Sigmoid colon (tissue), 7 donors: Measurements from ENCODE around the gene MMP28. TPM values are rescaled to one million over a fixed set of nuclear protein-coding genes. Genes with fewer than 3 reads are reported as not detected.

Source experiments
- DNase-seq: peaks from one replicate; pipeline ENCODE4 v3.0.0-alpha.2; 2019
- H3K27ac ChIP-seq, 4 donors: fragments of 200-600 bp; sonication (generic); one replicate each; pipeline ENCODE4 v1.5.1; 2016 to 2019; ENCODE audit warnings: mild to moderate bottlenecking in 1 of 4
- H3K27me3 ChIP-seq, 3 donors: fragments of 200-600 bp; sonication (generic); one replicate each; pipeline ENCODE4 v1.5.1; 2019; ENCODE audit warnings: mild to moderate bottlenecking in 1 of 3
- H3K36me3 ChIP-seq, 4 donors: fragments of 200-600 bp; sonication (generic); one replicate each; pipeline ENCODE4 v1.5.1; 2016 to 2019
- H3K4me1 ChIP-seq, 4 donors: fragments of 200-600 bp; sonication (generic); one replicate each; pipeline ENCODE4 v1.5.1; 2017 to 2019
- H3K4me3 ChIP-seq, 4 donors: fragments of 200-600 bp; sonication (generic); one replicate each; pipeline ENCODE4 v1.5.1; 2017 to 2019; ENCODE audit warnings: mild to moderate bottlenecking in 2 of 4, moderate library complexity in 1 of 4
- H3K9me3 ChIP-seq, 4 donors: fragments of 200-600 bp in 3 of 4; sonication (generic) in 3 of 4; one replicate each; pipeline versions ENCODE4 v1.5.1 to v1.6.1; 2013 to 2019
- EP300 ChIP-seq, 4 donors: sonication (generic); formaldehyde crosslinking; IDR thresholded peaks; one replicate each; pipeline ENCODE4 v1.6.1; 2017; ENCODE audit warnings: antibody characterized with exemption in 4 of 4
- POLR2A ChIP-seq, 2 donors: fragments of 450-650 bp; IDR thresholded peaks; one replicate each; pipeline ENCODE4 v1.6.1; 2016; ENCODE audit warnings: antibody characterized with exemption in 2 of 2, mild to moderate bottlenecking in 2 of 2, moderate library complexity in 2 of 2
- POLR2AphosphoS5 ChIP-seq, 4 donors: sonication (generic); formaldehyde crosslinking; IDR thresholded peaks; one replicate each; pipeline ENCODE4 v1.6.1; 2017; ENCODE audit warnings: antibody characterized with exemption in 4 of 4
- WGBS, 2 donors: extraction: QIAGEN DNeasy Blood & Tissue Kit; methylation state at CpG; one replicate each; pipeline ENCODE4 v1.1.7; 2013; 5-methylcytosine and 5-hydroxymethylcytosine counted together
- intact Hi-C: fragments of 100-400 bp; cut with DNase I; formaldehyde crosslinking; loops from one replicate; pipeline ENCODE4 v1.15.1; 2023
- polyA plus RNA-seq, 3 donors: library from polyadenylated mRNA; stranded (reverse); fragments of 200-250 nt; gene quantifications; one replicate each; pipeline ENCODE4 v1.2.3, GENCODE V29; 2013
- total RNA-seq, 4 donors: library from RNA; depleted of rRNA; stranded (reverse); fragments of >200 nt; gene quantifications; one replicate each; pipeline ENCODE4 v1.1.0, GENCODE V29; 2016
- TF ChIP-seq, protein P1 (sequence below), 4 experiments: fragments of 450-650 bp in 3 of 4; fragments of 200-600 bp in 1 of 4; IDR thresholded peaks; one replicate each; pipeline ENCODE4 v1.5.1; 2016 to 2019; ENCODE audit warnings: antibody characterized with exemption in 4 of 4, mild to moderate bottlenecking in 3 of 4, moderate library complexity in 2 of 4
- donor health status: healthy with polysubstance abuse.
- donor health status: Bipolar disorder and iron deficiency.
- donor health status: healthy.

The MMP28 gene
- total and polyA plus RNA-seq, 7 donors, result 15.8 to 60.8 (median 30.3) TPM

DNA sequence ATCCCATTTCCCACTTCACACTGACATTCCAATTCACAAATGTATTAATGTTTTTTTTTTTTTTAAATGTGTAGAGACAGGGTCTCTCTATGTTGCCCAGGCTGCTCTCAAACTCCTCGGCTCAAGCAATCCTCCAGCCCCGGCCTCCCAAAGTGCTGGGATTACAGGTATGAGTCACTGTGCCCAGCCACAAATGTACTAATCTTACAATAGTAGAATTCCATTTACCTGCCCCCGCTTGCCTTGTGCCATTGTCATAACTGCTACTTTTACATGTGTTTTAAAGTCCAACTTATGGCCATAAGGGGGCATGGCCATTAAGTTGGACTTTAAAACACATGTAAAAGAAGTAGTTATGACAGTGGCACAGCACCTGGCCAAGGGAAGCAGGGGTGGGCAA is 4.6 kb downstream of the MMP28 start:
- WGBS, 2 donors, result 67 to 92% methylated on average over 3 of the region's 3 CpGs
- peaks cover 0 to 82% (median 70%) of the 10 kb centered on the region in 4 donors for H3K4me1 ChIP-seq
- no peaks in the 10 kb centered on the region for H3K9me3 ChIP-seq
- intact Hi-C loops, result no loop called here
- H3K27me3 ChIP-seq, result no peaks in the 10 kb centered on the region
- peak; percentile 20 for DNase-seq
- no peaks in the 10 kb centered on the region for H3K36me3 ChIP-seq
- H3K4me3 ChIP-seq, result no peak overlapping the region
- TF ChIP-seq, protein P1, sequence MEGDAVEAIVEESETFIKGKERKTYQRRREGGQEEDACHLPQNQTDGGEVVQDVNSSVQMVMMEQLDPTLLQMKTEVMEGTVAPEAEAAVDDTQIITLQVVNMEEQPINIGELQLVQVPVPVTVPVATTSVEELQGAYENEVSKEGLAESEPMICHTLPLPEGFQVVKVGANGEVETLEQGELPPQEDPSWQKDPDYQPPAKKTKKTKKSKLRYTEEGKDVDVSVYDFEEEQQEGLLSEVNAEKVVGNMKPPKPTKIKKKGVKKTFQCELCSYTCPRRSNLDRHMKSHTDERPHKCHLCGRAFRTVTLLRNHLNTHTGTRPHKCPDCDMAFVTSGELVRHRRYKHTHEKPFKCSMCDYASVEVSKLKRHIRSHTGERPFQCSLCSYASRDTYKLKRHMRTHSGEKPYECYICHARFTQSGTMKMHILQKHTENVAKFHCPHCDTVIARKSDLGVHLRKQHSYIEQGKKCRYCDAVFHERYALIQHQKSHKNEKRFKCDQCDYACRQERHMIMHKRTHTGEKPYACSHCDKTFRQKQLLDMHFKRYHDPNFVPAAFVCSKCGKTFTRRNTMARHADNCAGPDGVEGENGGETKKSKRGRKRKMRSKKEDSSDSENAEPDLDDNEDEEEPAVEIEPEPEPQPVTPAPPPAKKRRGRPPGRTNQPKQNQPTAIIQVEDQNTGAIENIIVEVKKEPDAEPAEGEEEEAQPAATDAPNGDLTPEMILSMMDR (IDR thresholded peaks at IDR 0.05), result no peak
- no peak for TF ChIP-seq POLR2AphosphoS5 (IDR thresholded peaks at IDR 0.05)
- no peak for TF ChIP-seq EP300 (IDR thresholded peaks at IDR 0.05)
- TF ChIP-seq POLR2A (IDR thresholded peaks at IDR 0.05), result no peak
- H3K27ac ChIP-seq, result peak overlapping the region in 2 of 4 donors; percentile 77 to 80

DNA sequence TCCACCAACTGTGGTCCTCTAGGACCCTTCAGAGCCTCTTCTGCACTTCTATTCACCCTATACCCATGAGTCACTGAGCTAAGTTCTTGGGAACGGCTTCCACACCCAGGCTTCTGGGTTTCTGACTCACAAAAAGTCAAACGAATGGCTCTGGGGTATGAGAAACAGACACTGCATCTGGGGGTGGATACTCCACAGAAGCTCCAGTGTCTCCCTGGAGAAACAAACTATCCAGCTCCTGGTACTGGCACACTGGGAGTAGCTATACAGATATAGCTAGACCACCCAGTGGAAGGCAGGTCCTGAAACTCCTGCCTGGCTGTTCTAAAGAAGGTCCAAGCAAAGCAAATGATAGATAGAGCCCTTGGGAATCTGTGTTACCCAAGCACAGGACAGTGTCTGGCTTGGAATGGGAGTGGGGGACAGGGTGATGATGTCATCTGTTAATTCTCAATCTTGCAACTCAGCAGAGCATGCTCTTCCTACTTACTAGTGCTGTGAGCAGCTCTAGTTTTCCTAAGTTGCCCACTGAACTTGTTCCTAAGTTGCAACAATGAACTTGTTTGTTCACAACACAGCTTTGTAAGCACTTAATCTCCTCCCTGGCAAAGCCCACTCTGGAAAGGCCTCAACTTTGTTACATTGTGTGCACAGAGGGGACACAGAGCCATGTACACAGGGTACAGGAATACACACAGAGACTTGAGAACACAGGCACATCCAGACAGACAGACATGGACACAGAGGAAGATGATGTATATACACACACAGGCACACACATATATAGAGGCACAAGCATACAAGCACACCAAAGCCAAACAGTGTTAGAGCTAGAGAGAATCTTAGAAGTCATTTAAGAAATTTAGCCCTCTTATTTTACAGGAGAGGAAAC is 6.7 kb downstream of the MMP28 start:
- TF ChIP-seq POLR2AphosphoS5 (IDR thresholded peaks at IDR 0.05) (peak in 3 of 4 donors; percentile 29 to 70 (median 51)), POLR2A (IDR thresholded peaks at IDR 0.05) (no peak)
- Histone ChIP-seq H3K4me1 (peaks cover 0 to 82% (median 75%) of the 10 kb centered on the region in 4 donors), H3K27me3 (no peaks in the 10 kb centered on the region), H3K4me3 (no peak overlapping the region), H3K36me3 (no peaks in the 10 kb centered on the region), H3K9me3 (no peaks in the 10 kb centered on the region), H3K27ac (peak overlapping the region; percentile 80 to 85 (median 81))
- peak; percentile 67 for DNase-seq
- intact Hi-C loops, result no loop called here
- 33 to 47% methylated on average over 2 of the region's 2 CpGs for WGBS, 2 donors

DNA sequence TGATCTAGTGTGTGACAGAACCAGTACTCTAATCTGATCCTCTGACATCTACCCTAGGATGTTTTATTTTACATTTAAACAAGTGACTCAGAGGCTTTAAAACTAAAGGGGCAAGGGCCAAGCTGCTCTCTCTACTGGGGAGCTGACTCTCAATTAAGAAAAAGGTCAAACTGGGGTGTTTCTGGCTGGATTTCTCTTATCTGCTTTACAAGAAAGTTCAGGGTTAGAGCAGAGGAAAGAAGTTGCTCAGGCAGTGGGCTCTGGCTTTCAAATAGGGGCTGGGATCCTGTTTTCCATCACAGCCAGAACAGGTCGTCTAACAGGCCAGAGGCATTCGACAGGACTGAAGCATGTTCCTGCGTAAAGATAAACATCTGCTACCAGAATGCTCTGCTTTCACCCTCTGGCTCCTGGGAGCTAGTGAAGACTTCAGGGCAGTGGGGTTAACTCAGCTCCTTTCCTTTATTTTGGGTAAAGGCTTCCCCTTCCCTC is 8.5 kb downstream of the MMP28 start:
- peak; percentile 42 for DNase-seq
- TF ChIP-seq EP300 (IDR thresholded peaks at IDR 0.05), result no peak
- peak in 3 of 4 donors; percentile 56 to 73 (median 66) for TF ChIP-seq POLR2AphosphoS5 (IDR thresholded peaks at IDR 0.05)
- TF ChIP-seq POLR2A (IDR thresholded peaks at IDR 0.05), result no peak
- TF ChIP-seq, protein P1 (IDR thresholded peaks at IDR 0.05), result no peak
- Histone ChIP-seq H3K9me3 (no peaks in the 10 kb centered on the region), H3K4me3 (no peak overlapping the region), H3K36me3 (no peaks in the 10 kb centered on the region), H3K4me1 (peaks cover 0 to 76% (median 68%) of the 10 kb centered on the region in 4 donors), H3K27me3 (no peaks in the 10 kb centered on the region), H3K27ac (peak overlapping the region; percentile 80 to 85 (median 81))
- 13 to 36% methylated on average over 3 of the region's 3 CpGs for WGBS, 2 donors
- intact Hi-C loops, result no loop called here

DNA sequence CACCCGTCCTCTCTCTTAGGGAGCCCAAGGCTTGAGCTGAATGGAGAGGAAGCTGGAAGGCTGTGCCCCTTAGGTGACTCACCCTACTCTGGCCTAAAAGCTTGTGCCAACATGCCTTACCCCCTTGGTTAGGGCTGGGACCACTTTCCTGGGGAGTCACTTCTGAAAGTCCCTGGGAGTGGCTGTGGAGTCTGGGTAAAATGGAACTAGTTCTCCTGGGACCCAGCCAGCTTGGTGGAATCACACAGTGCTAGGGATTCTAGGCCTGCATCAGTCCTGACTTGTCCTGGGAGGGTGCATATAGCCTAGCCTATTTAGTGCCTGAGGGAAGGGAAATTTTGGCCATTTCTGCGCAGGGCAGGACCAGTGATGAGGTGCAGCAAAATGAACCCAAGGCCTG is 10.5 kb downstream of the MMP28 start:
- Histone ChIP-seq H3K27ac (peak overlapping the region; percentile 7 to 85 (median 82)), H3K9me3 (no peaks in the 10 kb centered on the region), H3K4me1 (peaks cover 0 to 75% (median 65%) of the 10 kb centered on the region in 4 donors), H3K4me3 (no peak overlapping the region), H3K36me3 (no peaks in the 10 kb centered on the region), H3K27me3 (no peaks in the 10 kb centered on the region)
- WGBS, 2 donors, result 91 to 93% methylated on average over 2 of the region's 2 CpGs
- TF ChIP-seq EP300 (IDR thresholded peaks at IDR 0.05), result no peak
- no peak for TF ChIP-seq POLR2AphosphoS5 (IDR thresholded peaks at IDR 0.05)
- TF ChIP-seq, protein P1 (IDR thresholded peaks at IDR 0.05), result no peak
- no peak for TF ChIP-seq POLR2A (IDR thresholded peaks at IDR 0.05)
- DNase-seq, result peak; percentile 36
- intact Hi-C loops, result no loop called here

DNA sequence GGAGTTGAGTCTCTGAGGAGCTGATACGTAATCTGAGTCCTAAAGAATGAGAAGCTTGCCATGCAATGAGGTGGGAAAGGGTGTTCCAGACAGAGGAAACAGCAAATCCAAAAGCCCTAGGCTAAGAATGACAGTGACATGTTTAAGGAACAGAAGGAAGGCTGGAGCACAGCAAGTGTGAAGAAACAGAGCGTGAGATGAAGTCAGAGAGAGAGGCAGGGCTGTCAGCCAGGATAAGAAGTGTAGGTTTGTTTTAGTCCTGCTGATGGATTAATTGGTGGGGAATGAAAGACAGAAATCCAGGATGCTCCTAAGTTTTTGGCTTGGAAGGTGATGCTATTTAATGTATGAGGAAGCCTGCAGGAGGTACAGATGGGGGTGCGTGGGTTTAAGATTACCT is 14.5 kb downstream of the MMP28 start:
- WGBS, 2 donors, result 90 to 91% methylated on average over 3 of the region's 3 CpGs
- peak overlapping the region in 3 of 4 donors; percentile 1 to 83 (median 8) for H3K27ac ChIP-seq
- intact Hi-C loops, result no loop called here
- peaks cover 0 to 49% (median 35%) of the 10 kb centered on the region in 4 donors for H3K4me1 ChIP-seq
- no peaks in the 10 kb centered on the region for H3K27me3 ChIP-seq
- H3K36me3 ChIP-seq, result no peaks in the 10 kb centered on the region
- H3K9me3 ChIP-seq, result no peaks in the 10 kb centered on the region
- no peak for DNase-seq
- no peak overlapping the region for H3K4me3 ChIP-seq
- TF ChIP-seq POLR2AphosphoS5 (IDR thresholded peaks at IDR 0.05), result no peak
- TF ChIP-seq, protein P1 (IDR thresholded peaks at IDR 0.05), result no peak
- TF ChIP-seq POLR2A (IDR thresholded peaks at IDR 0.05), result no peak
